ELF-1 (cell line): Measurements from ENCODE around the gene PLD4.
"Not testable (repeated sequence)": the region's sequence is repeated elsewhere in the genome, so short reads cannot be mapped to it uniquely, and the experiment has no call there.

Experiments used
- DNase-seq: peaks from one replicate; pipeline ENCODE4 v3.0.0-alpha.2; 2016; ENCODE audit warnings: low read depth, low spot score

PLD4 gene

GRCh38 chr14:104940526-104941150 lies 16.0 kb downstream of the PLD4 start:
- DNase-seq, result peak; percentile 18

- DNase-seq, result no peak
Measured at GRCh38 chr14:104941508-104942365, 17.1 kb downstream of the PLD4 start.

DNA sequence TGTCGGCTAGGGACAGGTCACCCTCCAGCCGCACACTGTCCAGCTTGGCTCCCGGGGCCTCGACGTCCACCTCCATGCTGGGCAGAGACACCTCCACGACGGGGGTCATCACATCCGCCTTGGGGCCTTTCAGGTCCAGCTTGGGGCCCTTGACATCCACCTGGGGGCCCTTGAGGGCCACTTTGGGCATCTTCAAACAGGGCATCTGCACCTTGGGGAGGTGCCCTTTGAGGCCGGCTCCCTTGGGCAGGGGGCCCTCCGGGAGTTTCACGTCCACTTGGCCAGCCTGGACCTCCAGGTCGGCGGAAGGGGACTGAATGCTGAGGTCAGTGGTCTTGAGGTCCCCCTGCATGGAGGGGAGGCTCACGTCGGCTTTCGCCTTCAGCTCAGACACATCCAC lies 17.9 kb downstream of the PLD4 start:
- no peak for DNase-seq

GRCh38 chr14:104943216-104944015 lies 18.7 kb downstream of the PLD4 start:
- DNase-seq, result not testable (repeated sequence)

GRCh38 chr14:104944016-104944308 lies 19.3 kb downstream of the PLD4 start:
- not testable (repeated sequence) for DNase-seq

GRCh38 chr14:104944436-104945205 lies 19.9 kb downstream of the PLD4 start:
- not testable (repeated sequence) for DNase-seq

DNA sequence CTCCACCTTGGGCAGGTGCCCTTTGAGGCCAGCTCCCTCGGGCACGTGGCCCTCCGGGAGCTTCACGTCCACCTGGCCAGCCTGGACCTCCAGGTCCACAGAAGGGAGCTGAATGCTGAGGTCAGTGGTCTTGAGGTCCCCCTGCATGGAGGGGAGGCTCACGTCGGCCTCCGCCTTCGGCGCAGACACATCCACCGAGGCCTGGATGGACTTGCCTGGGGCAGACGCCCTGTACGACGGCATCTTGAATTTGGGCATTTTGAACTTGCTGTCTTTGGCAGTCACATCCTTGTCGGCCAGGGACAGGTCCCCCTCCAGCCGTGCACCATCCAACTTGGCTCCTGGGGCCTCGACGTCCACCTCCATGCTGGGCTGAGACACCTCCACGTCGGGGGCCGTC lies 20.6 kb downstream of the PLD4 start:
- not testable (repeated sequence) for DNase-seq

- DNase-seq, result not testable (repeated sequence)
Measured at GRCh38 chr14:104945986-104946965, 21.6 kb downstream of the PLD4 start.

DNA sequence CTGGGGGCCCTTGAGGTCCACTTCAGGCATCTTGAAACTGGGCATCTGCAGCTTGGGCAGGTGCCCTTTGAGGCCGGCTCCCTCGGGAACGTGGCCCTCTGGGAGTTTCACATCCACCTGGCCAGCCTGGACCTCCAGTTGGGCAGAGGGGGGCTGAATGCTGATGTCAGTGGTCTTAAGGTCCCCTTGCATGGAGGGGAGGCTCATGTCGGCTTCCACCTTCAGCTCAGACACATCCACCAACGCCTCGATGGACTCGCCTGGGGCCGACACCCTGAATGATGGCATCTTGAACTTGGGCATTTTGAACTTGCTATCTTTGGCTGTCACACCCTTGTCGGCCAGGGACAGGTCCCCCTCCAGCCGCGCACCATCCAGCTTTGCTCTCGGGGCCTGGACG lies 22.5 kb downstream of the PLD4 start:
- not testable (repeated sequence) for DNase-seq

GRCh38 chr14:104947881-104948735 lies 23.4 kb downstream of the PLD4 start:
- not testable (repeated sequence) for DNase-seq

- DNase-seq, result no peak
Measured at GRCh38 chr14:104948736-104949031, 24.0 kb downstream of the PLD4 start.

GRCh38 chr14:104949406-104949955 lies 24.8 kb downstream of the PLD4 start:
- DNase-seq, result not testable (repeated sequence)

GRCh38 chr14:104950021-104950420 lies 25.3 kb downstream of the PLD4 start:
- DNase-seq, result no peak

GRCh38 chr14:104950701-104951100 lies 26.0 kb downstream of the PLD4 start:
- not testable (repeated sequence) for DNase-seq

GRCh38 chr14:104951863-104952657 lies 27.4 kb downstream of the PLD4 start:
- DNase-seq, result not testable (repeated sequence)

DNA sequence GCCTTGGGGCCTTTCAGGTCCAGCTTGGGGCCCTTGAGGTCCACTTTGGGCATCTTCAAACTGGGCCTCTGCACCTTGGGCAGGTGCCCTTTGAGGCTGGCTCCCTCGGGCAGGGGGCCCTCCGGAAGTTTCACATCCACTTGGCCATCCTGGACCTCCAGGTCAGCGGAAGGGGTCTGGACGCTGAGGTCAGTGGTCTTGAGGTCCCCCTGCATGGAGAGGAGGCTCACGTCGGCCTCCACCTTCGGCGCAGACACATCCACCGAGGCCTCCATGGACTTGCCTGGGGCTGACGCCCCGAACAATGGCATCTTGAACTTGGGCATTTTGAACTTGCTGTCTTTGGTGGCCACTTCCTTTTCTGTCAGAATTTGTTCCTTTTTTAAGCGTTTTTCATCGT lies 28.4 kb downstream of the PLD4 start:
- DNase-seq, result no peak

GRCh38 chr14:104953896-104954656 lies 29.4 kb downstream of the PLD4 start:
- DNase-seq, result no peak
